LNCaP clone FGC (cell line): ENCODE measurements around the gene HDAC11.
"Not testable (repeated sequence)": the region's sequence is repeated elsewhere in the genome, so short reads cannot be mapped to it uniquely, and the experiment has no call there.

ENCODE experiments used
- DNase-seq: peaks from one replicate; pipeline ENCODE4 v3.0.0-alpha.2; 2011; ENCODE audit warnings: low read depth
- H3K4me3 ChIP-seq: 2 replicates; pipeline ENCODE4 v1.5.1; 2011; ENCODE audit warnings: mild to moderate bottlenecking, low read depth, low read length, control low read depth
- TF ChIP-seq, protein P1 (sequence below): IDR thresholded peaks from 2 replicates; pipeline ENCODE4 v1.5.1; 2012; ENCODE audit warnings: mild to moderate bottlenecking; ENCODE audit not compliant: control insufficient read depth, insufficient read depth; ENCODE audit errors: extremely low read depth

HDAC11 gene

GRCh38 chr3:13517253-13517977 is 37.3 kb downstream of the HDAC11 start:
- TF ChIP-seq, protein P1, sequence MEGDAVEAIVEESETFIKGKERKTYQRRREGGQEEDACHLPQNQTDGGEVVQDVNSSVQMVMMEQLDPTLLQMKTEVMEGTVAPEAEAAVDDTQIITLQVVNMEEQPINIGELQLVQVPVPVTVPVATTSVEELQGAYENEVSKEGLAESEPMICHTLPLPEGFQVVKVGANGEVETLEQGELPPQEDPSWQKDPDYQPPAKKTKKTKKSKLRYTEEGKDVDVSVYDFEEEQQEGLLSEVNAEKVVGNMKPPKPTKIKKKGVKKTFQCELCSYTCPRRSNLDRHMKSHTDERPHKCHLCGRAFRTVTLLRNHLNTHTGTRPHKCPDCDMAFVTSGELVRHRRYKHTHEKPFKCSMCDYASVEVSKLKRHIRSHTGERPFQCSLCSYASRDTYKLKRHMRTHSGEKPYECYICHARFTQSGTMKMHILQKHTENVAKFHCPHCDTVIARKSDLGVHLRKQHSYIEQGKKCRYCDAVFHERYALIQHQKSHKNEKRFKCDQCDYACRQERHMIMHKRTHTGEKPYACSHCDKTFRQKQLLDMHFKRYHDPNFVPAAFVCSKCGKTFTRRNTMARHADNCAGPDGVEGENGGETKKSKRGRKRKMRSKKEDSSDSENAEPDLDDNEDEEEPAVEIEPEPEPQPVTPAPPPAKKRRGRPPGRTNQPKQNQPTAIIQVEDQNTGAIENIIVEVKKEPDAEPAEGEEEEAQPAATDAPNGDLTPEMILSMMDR, result no peak
- no peak for DNase-seq

GRCh38 chr3:13518516-13518953 is 38.4 kb downstream of the HDAC11 start:
- DNase-seq, result no peak
- TF ChIP-seq, protein P1, result no peak
- no peak overlapping the region for H3K4me3 ChIP-seq

More at GRCh38 chr3:13517253-13517977, 37.3 kb downstream of the HDAC11 start:
- no peak overlapping the region for H3K4me3 ChIP-seq

DNA sequence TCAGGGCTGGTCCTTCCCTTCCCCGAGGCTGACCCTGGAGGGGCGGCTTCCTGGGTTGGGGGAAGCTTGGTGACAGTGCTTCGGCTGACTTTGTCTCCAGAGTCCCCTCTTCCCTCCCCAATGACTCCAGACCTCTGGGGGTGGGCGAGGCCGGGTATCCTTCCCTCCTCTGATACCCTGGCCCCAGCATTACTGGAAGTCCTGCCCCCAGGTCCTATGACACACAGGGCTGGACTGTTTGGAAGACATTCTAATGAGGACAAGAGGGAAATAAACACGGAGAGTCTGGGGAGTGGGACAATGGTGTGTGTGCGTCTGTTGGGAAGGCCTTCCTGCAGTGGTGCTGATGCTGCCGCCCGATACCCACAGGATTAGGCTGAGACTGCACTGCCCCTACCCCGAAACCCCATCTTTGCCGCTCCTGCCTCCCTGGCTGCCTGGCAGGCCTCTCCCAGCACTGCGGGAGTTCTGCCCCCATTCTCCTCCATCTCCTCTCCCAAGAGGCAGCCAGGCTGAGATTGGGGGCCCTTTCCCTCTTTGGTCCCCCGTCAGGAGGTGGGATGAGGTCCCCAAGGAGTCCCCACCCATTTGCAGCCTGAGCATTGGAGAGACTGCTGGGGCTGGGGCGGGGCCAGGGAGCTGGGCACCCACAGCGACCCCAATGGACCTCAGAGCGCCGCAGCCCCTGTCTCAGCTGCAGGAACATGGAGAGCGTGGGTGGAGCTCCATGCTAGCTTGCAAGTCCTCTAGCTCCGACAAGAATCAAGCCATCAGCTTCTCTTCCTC is 39.1 kb downstream of the HDAC11 start:
- DNase-seq, result no peak
- TF ChIP-seq, protein P1, result no peak
- H3K4me3 ChIP-seq, result no peak overlapping the region

DNA sequence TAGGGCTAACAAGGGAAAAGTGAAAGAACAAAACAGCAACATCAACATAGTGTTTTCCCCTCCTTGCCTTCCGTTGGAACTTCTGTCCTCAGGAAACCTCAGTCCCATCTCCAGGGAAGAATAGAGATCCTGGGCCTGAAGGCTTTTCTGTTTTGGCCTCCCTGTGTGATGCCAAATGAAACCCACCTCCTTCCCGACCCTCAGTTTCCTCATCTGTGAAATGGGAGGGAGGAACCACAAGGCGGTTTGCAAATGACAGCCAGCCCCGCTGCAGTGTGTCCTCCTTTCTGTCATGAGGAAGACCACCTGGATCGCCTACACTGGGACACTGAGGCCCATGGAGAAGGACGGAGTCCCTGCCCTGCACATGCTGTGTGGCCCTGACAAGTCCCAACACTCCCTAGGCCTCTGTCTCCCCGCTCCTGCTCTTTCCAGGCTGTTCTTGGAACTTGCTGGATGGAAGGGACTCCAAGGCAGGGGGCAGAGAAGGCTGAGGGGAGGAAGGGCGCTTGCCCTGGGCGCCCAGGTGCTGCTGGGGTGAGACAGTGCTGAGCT is 40.3 kb downstream of the HDAC11 start:
- no peak overlapping the region for H3K4me3 ChIP-seq
- no peak for DNase-seq
- TF ChIP-seq, protein P1, result no peak

DNA sequence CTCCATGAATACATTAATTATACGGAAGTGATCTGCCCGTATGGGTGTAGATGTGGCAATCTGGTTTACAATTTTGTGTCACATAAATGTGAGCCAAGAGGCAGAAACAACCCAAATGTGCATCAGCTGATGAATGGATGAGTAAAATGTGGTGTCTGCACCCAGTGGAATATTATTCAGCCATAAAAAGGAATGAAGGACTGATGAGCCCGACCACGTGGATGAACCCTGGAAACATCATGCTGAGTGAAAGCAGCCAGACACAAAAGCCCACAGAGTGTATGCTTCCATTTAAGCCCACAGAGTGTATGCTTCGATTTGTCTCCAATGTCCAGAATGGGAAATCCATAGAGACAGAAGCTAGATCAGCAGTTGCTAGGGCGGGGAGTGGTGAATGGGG is 41.2 kb downstream of the HDAC11 start:
- TF ChIP-seq, protein P1, result no peak
- no peak for DNase-seq
- no peak overlapping the region for H3K4me3 ChIP-seq

- not testable (repeated sequence) for DNase-seq, H3K4me3 ChIP-seq
These were observed 41.6 kb downstream of the HDAC11 start for GRCh38 chr3:13521749-13522148.

GRCh38 chr3:13522236-13522635 is 42.1 kb downstream of the HDAC11 start:
- no peak overlapping the region for H3K4me3 ChIP-seq
- no peak for DNase-seq
- TF ChIP-seq, protein P1, result no peak
